ENCODE measurements around the gene ISCU. TPM values are rescaled to one million over a fixed set of nuclear protein-coding genes. Genes with fewer than 3 reads are reported as not detected.

ISCU gene
- total RNA-seq, 1 experiment from 2014 or later: 71.6 TPM

DNA sequence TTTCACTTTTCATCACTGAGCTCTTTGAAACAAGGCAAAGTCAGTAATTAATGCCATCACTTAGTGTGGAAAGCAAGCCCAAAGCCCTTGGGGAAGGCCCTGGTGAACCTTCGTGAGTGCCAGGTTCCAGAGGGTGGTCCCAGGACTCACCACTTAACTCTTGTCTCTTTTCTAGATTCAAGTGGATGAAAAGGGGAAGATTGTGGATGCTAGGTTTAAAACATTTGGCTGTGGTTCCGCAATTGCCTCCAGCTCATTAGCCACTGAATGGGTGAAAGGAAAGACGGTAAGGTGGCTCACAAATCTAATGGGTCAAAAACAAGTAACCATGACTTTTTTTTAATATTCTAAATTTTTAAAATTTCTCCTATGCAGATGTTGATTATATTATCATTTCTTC is 2.8 kb downstream of the ISCU start:
- BruUV-seq (replicated peaks): no TSS peak
- CTCF ChIA-PET: interaction anchor here (0.6 kb wide), 1 partner anchor 82 kb away, joined by 3 read pairs; no protein-coding TSS in a partner anchor
- H3K27me3 Mint-ChIP-seq (ENCODE audit: unreplicated experiment): no peaks in the 10 kb centered on the region
- TF ChIP-seq CTCF (IDR thresholded peaks at IDR 0.05; ENCODE audit: unreplicated experiment): no peak
- no peak overlapping the region for H3K4me3 Mint-ChIP-seq (ENCODE audit: low read depth, unreplicated experiment)
- DNase-seq: no peak
- peaks cover 78% of the 10 kb centered on the region for H3K36me3 Mint-ChIP-seq (ENCODE audit: insufficient read depth, unreplicated experiment)
- H3K4me1 Mint-ChIP-seq (ENCODE audit: low read depth, unreplicated experiment): peaks cover 12% of the 10 kb centered on the region
- no peaks in the 10 kb centered on the region for H3K9me3 Mint-ChIP-seq (ENCODE audit: low read depth, unreplicated experiment)
- no peak overlapping the region for H3K27ac Mint-ChIP-seq (ENCODE audit: unreplicated experiment)
- intact Hi-C loops (cut with micrococcal nuclease; ENCODE audit: unreplicated experiment): loop anchor here (10.0 kb wide), 1 partner anchor 270 kb away; no protein-coding TSS in a partner anchor

- CTCF ChIA-PET: interaction anchor here (0.6 to 1.1 kb wide), 3 partner anchors 49 to 588 kb away, joined by 3 to 19 read pairs (median 8); no protein-coding TSS in a partner anchor
- Mint-ChIP-seq H3K4me1 (ENCODE audit: low read depth, unreplicated experiment) (peaks cover 12% of the 10 kb centered on the region), H3K27ac (ENCODE audit: unreplicated experiment) (no peak overlapping the region), H3K9me3 (ENCODE audit: low read depth, unreplicated experiment) (no peaks in the 10 kb centered on the region), H3K27me3 (ENCODE audit: unreplicated experiment) (no peaks in the 10 kb centered on the region), H3K36me3 (ENCODE audit: insufficient read depth, unreplicated experiment) (peaks cover 75% of the 10 kb centered on the region), H3K4me3 (ENCODE audit: low read depth, unreplicated experiment) (no peak overlapping the region)
- TF ChIP-seq CTCF (IDR thresholded peaks at IDR 0.05; ENCODE audit: unreplicated experiment): no peak
- intact Hi-C loops (cut with micrococcal nuclease; ENCODE audit: unreplicated experiment): loop anchor here (10.0 kb wide), 1 partner anchor 269 kb away; no protein-coding TSS in a partner anchor
- BruUV-seq (replicated peaks): no TSS peak
- DNase-seq: peak; percentile 89
Observed at GRCh38 chr12:108565976-108566375, 3.6 kb downstream of the ISCU start.

GRCh38 chr12:108566452-108566851 is 4.1 kb downstream of the ISCU start:
- CTCF ChIA-PET: interaction anchor here (0.6 to 1.1 kb wide), 3 partner anchors 50 to 588 kb away, joined by 3 to 19 read pairs (median 8); no protein-coding TSS in a partner anchor
- Mint-ChIP-seq H3K36me3 (ENCODE audit: insufficient read depth, unreplicated experiment) (peaks cover 70% of the 10 kb centered on the region), H3K4me3 (ENCODE audit: low read depth, unreplicated experiment) (no peak overlapping the region), H3K27me3 (ENCODE audit: unreplicated experiment) (no peaks in the 10 kb centered on the region), H3K9me3 (ENCODE audit: low read depth, unreplicated experiment) (no peaks in the 10 kb centered on the region), H3K4me1 (ENCODE audit: low read depth, unreplicated experiment) (peaks cover 12% of the 10 kb centered on the region), H3K27ac (ENCODE audit: unreplicated experiment) (no peak overlapping the region)
- intact Hi-C loops (cut with micrococcal nuclease; ENCODE audit: unreplicated experiment): loop anchor here (10.0 kb wide), 1 partner anchor 268 kb away; no protein-coding TSS in a partner anchor
- DNase-seq: no peak
- BruUV-seq (replicated peaks): no TSS peak
- no peak for TF ChIP-seq CTCF (IDR thresholded peaks at IDR 0.05; ENCODE audit: unreplicated experiment)

DNA sequence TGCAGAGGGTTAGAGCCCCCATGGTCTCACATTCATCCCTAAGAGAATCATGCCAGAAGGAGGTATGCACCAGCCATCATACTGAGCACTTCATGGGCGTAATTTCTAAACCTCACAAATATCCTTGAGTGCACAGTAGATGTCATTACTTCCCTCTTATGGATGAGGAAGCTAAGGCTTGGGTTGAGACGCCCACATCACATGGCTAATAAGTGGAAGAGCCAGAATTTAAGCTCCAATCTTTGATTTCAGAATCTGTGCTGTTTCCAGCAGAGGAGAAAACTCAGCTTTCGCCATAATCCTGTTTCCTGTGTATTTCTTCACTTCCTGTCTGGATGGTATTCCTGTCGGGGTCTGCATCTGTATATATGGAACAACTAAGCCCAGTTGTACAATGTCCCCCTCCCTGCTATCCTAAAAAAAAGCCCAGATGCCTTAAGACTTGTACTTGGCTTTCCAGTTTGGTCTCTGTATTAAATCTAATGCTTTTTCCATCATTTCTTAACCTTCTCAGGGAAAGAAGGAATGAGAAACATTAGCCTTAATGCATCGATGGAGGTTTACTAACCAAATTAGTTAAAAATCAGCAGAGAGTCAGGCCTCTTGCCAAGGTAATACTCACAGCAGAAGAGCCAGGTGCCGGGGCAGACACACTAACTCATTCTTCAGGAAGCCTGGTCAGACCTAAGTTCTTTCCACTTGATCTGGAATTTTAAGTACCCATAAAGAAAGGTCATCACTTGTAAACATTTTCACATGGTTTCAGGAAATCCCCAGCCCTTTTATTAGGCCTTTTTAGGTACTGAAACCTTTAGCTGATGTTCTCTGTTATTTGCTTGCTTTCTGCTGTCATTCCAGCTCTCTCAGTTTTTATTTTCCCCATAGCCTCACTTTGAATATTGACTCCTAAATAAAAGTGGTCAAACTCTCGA is 5.3 kb downstream of the ISCU start:
- DNase-seq: no peak
- CTCF ChIA-PET: no interaction called here
- Mint-ChIP-seq H3K4me3 (ENCODE audit: low read depth, unreplicated experiment) (no peak overlapping the region), H3K9me3 (ENCODE audit: low read depth, unreplicated experiment) (no peaks in the 10 kb centered on the region), H3K27ac (ENCODE audit: unreplicated experiment) (no peak overlapping the region), H3K36me3 (ENCODE audit: insufficient read depth, unreplicated experiment) (peaks cover 62% of the 10 kb centered on the region), H3K27me3 (ENCODE audit: unreplicated experiment) (no peaks in the 10 kb centered on the region), H3K4me1 (ENCODE audit: low read depth, unreplicated experiment) (peaks cover 12% of the 10 kb centered on the region)
- TF ChIP-seq CTCF (IDR thresholded peaks at IDR 0.05; ENCODE audit: unreplicated experiment): no peak
- no TSS peak for BruUV-seq (replicated peaks)
- intact Hi-C loops (cut with micrococcal nuclease; ENCODE audit: unreplicated experiment): loop anchor here (10.0 kb wide), 1 partner anchor 267 kb away; no protein-coding TSS in a partner anchor
